Testis (tissue), 2 donors: ENCODE measurements around the gene KCNQ5.

Source experiments
- POLR2A ChIP-seq: fragments of 450-650 bp; IDR thresholded peaks from one replicate; pipeline ENCODE4 v1.6.1; 2017; ENCODE audit warnings: antibody characterized with exemption, mild to moderate bottlenecking, moderate library complexity
- TF ChIP-seq, protein P1 (sequence below), 3 experiments: fragments of 450-650 bp in 2 of 3; fragments of 200-600 bp in 1 of 3; sonication (generic) in 1 of 3; IDR thresholded peaks; one replicate each; pipeline ENCODE4 v1.5.1; 2016 to 2019; ENCODE audit warnings: antibody characterized with exemption in 3 of 3, mild to moderate bottlenecking in 2 of 3, moderate library complexity in 1 of 3

DNA sequence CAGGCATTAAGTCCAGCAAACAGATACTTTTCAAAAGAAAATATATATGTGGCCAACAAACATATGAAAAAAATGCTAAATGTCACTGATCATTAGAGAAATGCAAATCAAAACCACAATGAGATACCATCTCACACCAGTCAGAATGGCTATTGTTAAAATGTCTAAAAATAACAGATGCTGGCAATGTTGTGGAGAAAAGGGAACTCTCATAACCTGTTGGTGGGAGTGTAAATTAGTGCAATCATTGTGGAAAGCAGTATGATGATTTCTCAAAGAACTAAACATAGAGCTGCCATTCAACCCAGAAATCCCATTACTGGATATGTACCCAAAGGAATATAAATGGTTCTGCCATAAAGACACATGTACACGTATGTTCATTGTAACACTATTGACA, 20.6 kb downstream of the KCNQ5 start:
- TF ChIP-seq, protein P1, sequence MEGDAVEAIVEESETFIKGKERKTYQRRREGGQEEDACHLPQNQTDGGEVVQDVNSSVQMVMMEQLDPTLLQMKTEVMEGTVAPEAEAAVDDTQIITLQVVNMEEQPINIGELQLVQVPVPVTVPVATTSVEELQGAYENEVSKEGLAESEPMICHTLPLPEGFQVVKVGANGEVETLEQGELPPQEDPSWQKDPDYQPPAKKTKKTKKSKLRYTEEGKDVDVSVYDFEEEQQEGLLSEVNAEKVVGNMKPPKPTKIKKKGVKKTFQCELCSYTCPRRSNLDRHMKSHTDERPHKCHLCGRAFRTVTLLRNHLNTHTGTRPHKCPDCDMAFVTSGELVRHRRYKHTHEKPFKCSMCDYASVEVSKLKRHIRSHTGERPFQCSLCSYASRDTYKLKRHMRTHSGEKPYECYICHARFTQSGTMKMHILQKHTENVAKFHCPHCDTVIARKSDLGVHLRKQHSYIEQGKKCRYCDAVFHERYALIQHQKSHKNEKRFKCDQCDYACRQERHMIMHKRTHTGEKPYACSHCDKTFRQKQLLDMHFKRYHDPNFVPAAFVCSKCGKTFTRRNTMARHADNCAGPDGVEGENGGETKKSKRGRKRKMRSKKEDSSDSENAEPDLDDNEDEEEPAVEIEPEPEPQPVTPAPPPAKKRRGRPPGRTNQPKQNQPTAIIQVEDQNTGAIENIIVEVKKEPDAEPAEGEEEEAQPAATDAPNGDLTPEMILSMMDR (IDR thresholded peaks at IDR 0.05), result no peak
- TF ChIP-seq POLR2A, result no peak
